ENCODE results near the gene NCBP1.

- TF ChIP-seq CTCF (IDR thresholded peaks at IDR 0.05) = no peak
- TF ChIP-seq POLR2A (IDR thresholded peaks at IDR 0.05) = no peak
- TF ChIP-seq EP300 (IDR thresholded peaks at IDR 0.05) = no peak
Measured at GRCh38 chr9:97600531-97601227, 32.9 kb upstream of the NCBP1 start.

All from tibial nerve (tissue), 4 donors.